ENCODE data around the gene TCF23. TPM values are rescaled to one million over a fixed set of nuclear protein-coding genes. Genes with fewer than 3 reads are reported as not detected.

TCF23 gene
- total RNA-seq, 2 donors from 2014 or later: under 0.01 to 0.66 TPM

DNA sequence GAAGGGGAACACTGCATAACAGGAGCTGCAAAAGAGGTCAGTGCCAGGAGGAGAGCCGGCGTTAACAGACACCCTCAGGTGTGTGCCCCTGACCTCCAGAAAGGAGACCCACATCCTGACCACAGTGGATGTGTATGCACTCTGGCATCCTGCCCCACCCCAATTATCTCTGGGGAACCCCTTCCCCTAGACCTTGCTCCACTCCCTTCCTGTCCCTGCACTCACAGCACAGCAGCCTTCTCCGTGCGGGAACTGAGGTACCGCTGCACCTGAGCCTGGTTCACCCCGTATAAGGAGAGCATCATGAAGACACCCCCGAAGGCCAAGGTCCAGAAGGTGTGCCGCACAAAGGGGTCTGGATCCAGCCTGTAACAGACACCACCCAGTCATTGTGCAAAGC is 55.8 kb downstream of the TCF23 start:
- no peaks in the 10 kb centered on the region for H3K9me3 ChIP-seq
- no peak for DNase-seq
- no peaks in the 10 kb centered on the region for H3K27me3 ChIP-seq
- 90 to 92% methylated on average over 8 of the region's 8 CpGs for WGBS, 2 donors
- H3K27ac ChIP-seq: no peak overlapping the region
- H3K36me3 ChIP-seq (replicated peaks in 1 of 2; ENCODE audit: insufficient read depth in 1 of 2, low read depth in 2 of 2): peaks cover 0 to 15% of the 10 kb centered on the region in 2 donors
- no peaks in the 10 kb centered on the region for H3K4me1 ChIP-seq
- H3K4me3 ChIP-seq: no peak overlapping the region
- no peak for TF ChIP-seq POLR2A (IDR thresholded peaks at IDR 0.05)
- TF ChIP-seq, protein P1, sequence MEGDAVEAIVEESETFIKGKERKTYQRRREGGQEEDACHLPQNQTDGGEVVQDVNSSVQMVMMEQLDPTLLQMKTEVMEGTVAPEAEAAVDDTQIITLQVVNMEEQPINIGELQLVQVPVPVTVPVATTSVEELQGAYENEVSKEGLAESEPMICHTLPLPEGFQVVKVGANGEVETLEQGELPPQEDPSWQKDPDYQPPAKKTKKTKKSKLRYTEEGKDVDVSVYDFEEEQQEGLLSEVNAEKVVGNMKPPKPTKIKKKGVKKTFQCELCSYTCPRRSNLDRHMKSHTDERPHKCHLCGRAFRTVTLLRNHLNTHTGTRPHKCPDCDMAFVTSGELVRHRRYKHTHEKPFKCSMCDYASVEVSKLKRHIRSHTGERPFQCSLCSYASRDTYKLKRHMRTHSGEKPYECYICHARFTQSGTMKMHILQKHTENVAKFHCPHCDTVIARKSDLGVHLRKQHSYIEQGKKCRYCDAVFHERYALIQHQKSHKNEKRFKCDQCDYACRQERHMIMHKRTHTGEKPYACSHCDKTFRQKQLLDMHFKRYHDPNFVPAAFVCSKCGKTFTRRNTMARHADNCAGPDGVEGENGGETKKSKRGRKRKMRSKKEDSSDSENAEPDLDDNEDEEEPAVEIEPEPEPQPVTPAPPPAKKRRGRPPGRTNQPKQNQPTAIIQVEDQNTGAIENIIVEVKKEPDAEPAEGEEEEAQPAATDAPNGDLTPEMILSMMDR (IDR thresholded peaks at IDR 0.05): no peak
- ATAC-seq: no peak
- intact Hi-C loops (cut with DNase I): no loop called here

- intact Hi-C loops (cut with DNase I): no loop called here
Observed at GRCh38 chr2:27205206-27205605, 56.4 kb downstream of the TCF23 start.

GRCh38 chr2:27206346-27206745 is 57.5 kb downstream of the TCF23 start:
- 82 to 99% methylated on average over 6 of the region's 6 CpGs for WGBS, 2 donors
- no peaks in the 10 kb centered on the region for H3K9me3 ChIP-seq
- no peak overlapping the region for H3K27ac ChIP-seq
- H3K36me3 ChIP-seq (replicated peaks in 1 of 2; ENCODE audit: insufficient read depth in 1 of 2, low read depth in 2 of 2): peaks cover 0 to 15% of the 10 kb centered on the region in 2 donors
- no peaks in the 10 kb centered on the region for H3K27me3 ChIP-seq
- DNase-seq: no peak
- H3K4me3 ChIP-seq: no peak overlapping the region
- no peak for ATAC-seq
- TF ChIP-seq, protein P1 (IDR thresholded peaks at IDR 0.05): no peak
- no peak for TF ChIP-seq POLR2A (IDR thresholded peaks at IDR 0.05)
- intact Hi-C loops (cut with DNase I): no loop called here
- peaks cover 9% of the 10 kb centered on the region for H3K4me1 ChIP-seq

More at GRCh38 chr2:27205206-27205605, 56.4 kb downstream of the TCF23 start:
- Histone ChIP-seq H3K27me3 (no peaks in the 10 kb centered on the region), H3K9me3 (no peaks in the 10 kb centered on the region), H3K4me3 (no peak overlapping the region), H3K4me1 (peaks cover 2% of the 10 kb centered on the region), H3K27ac (no peak overlapping the region), H3K36me3 (replicated peaks in 1 of 2; ENCODE audit: insufficient read depth in 1 of 2, low read depth in 2 of 2) (peaks cover 0 to 15% of the 10 kb centered on the region in 2 donors)
- DNase-seq (no peak), ATAC-seq (no peak)
- TF ChIP-seq, protein P1 (IDR thresholded peaks at IDR 0.05): no peak
- no peak for TF ChIP-seq POLR2A (IDR thresholded peaks at IDR 0.05)
- 89 to 93% methylated on average over 8 of the region's 8 CpGs for WGBS, 2 donors

Other genes starting within 250 kb of the TCF23 start
- gene MAPRE3, start 178.4 kb upstream of the TCF23 start, total RNA-seq: 10 to 100 TPM in 1 of 2 donors, 1 to 10 TPM in 1; 9.3 to 15.8 TPM
- 100 to 1,000 TPM in 1 of 2 donors, 10 to 100 TPM in 1; 59.9 to 119 TPM for gene TMEM214, start 116.0 kb upstream of the TCF23 start, total RNA-seq
- gene AGBL5, start 97.3 kb upstream of the TCF23 start, total RNA-seq: 10 to 100 TPM in 1 of 2 donors, 1 to 10 TPM in 1; 5.6 to 12.2 TPM
- gene OST4, start 77.3 kb upstream of the TCF23 start, total RNA-seq: 100 to 1,000 TPM; 103 to 129 TPM
- gene EMILIN1, start 70.4 kb upstream of the TCF23 start, total RNA-seq: 10 to 100 TPM; 21.8 to 24.1 TPM
- gene KHK, start 62.2 kb upstream of the TCF23 start, total RNA-seq: 1 to 10 TPM; 4.2 to 7.3 TPM
- 1 to 10 TPM; 1.0 to 3.0 TPM for gene CGREF1, start 29.9 kb upstream of the TCF23 start, total RNA-seq
- gene ABHD1, start 25.2 kb upstream of the TCF23 start, total RNA-seq: under 1 TPM in 1 of 2 donors, not detected in 1; 0.33 TPM
- gene PREB, start 14.4 kb upstream of the TCF23 start, total RNA-seq: 100 to 1,000 TPM in 1 of 2 donors, 10 to 100 TPM in 1; 56.3 to 103 TPM
- not detected for gene PRR30, start 9.6 kb upstream of the TCF23 start, total RNA-seq
- gene ATRAID, start 63.0 kb downstream of the TCF23 start, total RNA-seq: 10 to 100 TPM; 69.2 to 75.0 TPM
- 10 to 100 TPM; 17.4 to 34.6 TPM for gene SLC5A6, start 63.3 kb downstream of the TCF23 start, total RNA-seq
- gene CAD, start 68.4 kb downstream of the TCF23 start, total RNA-seq: 10 to 100 TPM; 18.4 to 36.9 TPM
- not detected for gene SLC30A3, start 114.0 kb downstream of the TCF23 start, total RNA-seq
- gene DNAJC5G, start 126.4 kb downstream of the TCF23 start, total RNA-seq: 1 to 10 TPM in 1 of 2 donors, not detected in 1; 1.3 TPM
- gene TRIM54, start 133.4 kb downstream of the TCF23 start, total RNA-seq: under 1 TPM in 1 of 2 donors, not detected in 1; 0.26 TPM
- 1 to 10 TPM in 1 of 2 donors, not detected in 1; 2.9 TPM for gene UCN, start 159.4 kb downstream of the TCF23 start, total RNA-seq
- 10 to 100 TPM; 56.7 to 64.3 TPM for gene MPV17, start 174.1 kb downstream of the TCF23 start, total RNA-seq
- gene GTF3C2, start 207.8 kb downstream of the TCF23 start, total RNA-seq: 10 to 100 TPM; 26.2 to 73.2 TPM
- 10 to 100 TPM; 24.9 to 39.2 TPM for gene EIF2B4, start 221.3 kb downstream of the TCF23 start, total RNA-seq
- 10 to 100 TPM; 50.4 to 70.8 TPM for gene SNX17, start 221.6 kb downstream of the TCF23 start, total RNA-seq
- gene ZNF513, start 231.7 kb downstream of the TCF23 start, total RNA-seq: 10 to 100 TPM; 11.7 to 22.1 TPM